Stimulated activated CD4-positive, alpha-beta T cell treated with anti-CD3 and anti-CD28 coated beads, Interleukin-2, amount 100 ng/mL, for 24 hours (primary cell): ENCODE measurements around the gene SLC35F3.
"Not testable (repeated sequence)": the region's sequence is repeated elsewhere in the genome, so short reads cannot be mapped to it uniquely, and the experiment has no call there.

ENCODE experiments used
- DNase-seq, 2 donors: peaks; one replicate each; pipeline ENCODE4 v3.0.0-alpha.2; 2020

SLC35F3 gene

DNA sequence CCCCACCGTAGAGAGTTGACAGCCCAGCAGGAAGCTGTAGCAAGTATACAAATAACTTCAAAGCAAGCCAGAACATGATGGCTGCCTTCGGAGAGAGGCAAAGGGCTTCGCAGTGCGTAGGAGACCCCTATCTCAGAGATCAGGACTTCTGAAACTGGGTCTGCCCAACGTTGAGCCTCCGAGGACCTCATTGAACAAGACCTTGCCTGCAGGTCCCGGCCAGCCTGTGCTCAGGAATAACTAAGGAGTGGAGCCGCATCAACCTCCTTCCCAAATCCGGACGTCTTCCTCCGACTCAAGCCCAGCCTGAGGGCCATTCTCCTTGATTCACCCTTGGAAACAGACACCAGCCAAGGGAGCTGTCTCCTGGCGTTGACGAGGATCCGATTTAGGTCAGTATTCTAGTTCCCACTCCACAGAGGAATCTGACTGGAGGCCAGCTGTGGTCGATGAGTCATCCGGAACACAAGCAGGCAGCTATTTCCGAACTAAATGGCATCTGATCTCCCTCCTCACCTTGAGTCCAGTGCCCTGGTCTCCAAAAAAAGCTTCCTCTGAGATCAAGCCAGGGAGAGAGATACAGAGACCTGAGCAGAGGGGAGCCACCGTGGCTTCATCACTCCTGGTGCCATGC lies 302.3 kb downstream of the SLC35F3 start:
- DNase-seq = no peak

DNA sequence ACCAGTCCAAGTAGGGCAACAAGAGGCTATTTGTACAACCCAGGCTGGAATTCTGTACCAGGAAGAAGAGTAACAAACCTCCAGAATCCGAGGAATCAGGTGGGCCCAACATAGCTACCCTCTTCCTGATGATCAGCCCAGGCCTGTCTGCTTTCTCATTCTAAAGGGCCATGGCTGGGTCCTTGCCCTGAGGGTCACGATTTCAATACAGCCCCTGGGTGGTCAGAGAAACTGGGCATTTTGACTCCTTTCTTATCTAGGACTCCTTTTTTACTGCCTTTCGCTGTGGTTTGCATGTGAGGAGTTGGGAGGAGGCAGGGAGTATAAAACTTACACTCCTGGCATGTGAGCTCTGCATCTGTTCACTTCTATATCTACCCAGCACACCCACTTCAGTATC lies 303.9 kb downstream of the SLC35F3 start:
- DNase-seq = no peak

DNA sequence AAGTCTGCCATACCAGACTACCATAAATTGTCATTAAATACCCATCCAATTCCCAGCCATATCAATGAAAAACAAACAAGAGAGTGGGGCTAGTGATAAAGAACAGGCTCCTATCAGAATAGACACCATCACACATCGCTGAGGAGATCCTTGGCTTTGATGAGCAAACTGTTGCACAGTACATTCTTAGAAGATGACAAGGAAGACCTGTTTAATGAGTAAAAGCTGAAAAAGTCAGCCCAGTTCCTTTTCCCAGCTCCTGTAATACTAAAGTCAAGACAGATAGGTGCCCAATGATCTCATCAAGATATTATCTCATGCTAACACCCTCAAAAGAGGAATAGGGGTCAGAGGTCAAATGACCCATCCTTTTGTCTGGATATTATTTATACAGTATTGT lies 304.3 kb downstream of the SLC35F3 start:
- DNase-seq = no peak

DNA sequence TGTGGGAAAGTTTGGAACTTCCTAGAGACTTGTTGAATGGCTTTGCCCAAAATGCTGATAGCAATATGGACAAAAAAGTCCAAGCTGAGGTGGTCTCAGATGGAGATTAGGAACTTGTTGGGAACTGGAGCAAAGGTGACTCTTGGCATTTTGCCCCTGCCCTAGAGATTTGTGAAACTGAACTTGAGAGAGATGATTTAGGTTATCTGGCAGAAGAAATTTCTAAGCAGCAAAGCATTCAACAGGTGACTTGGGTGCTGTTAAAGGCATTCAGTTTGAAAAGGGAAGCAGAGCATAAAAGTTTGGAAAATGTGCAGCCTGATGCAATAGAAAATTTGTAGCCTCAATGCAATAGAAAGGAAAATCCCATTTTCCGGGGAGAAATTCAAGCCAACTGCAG lies 306.0 kb downstream of the SLC35F3 start:
- not testable (repeated sequence) for DNase-seq

DNA sequence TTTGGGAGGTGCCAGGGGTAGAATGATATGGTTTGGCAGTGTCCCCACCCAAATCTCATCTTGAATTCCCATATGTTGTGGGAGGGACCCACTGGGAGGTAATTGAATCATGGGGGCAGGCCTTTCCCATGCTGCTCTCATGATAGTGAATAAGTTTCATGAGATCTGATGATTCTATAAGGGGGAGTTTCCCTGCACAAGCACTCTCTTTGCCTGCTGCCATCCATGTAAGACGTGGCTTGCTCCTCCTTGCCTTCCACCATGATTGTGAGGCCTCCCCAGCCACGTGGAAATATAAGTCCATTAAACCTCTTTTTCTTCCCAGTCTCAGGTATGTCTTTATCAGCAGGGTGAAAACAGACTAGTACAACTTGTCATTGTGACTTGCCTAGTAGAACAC lies 307.4 kb downstream of the SLC35F3 start:
- DNase-seq = not testable (repeated sequence)

DNA sequence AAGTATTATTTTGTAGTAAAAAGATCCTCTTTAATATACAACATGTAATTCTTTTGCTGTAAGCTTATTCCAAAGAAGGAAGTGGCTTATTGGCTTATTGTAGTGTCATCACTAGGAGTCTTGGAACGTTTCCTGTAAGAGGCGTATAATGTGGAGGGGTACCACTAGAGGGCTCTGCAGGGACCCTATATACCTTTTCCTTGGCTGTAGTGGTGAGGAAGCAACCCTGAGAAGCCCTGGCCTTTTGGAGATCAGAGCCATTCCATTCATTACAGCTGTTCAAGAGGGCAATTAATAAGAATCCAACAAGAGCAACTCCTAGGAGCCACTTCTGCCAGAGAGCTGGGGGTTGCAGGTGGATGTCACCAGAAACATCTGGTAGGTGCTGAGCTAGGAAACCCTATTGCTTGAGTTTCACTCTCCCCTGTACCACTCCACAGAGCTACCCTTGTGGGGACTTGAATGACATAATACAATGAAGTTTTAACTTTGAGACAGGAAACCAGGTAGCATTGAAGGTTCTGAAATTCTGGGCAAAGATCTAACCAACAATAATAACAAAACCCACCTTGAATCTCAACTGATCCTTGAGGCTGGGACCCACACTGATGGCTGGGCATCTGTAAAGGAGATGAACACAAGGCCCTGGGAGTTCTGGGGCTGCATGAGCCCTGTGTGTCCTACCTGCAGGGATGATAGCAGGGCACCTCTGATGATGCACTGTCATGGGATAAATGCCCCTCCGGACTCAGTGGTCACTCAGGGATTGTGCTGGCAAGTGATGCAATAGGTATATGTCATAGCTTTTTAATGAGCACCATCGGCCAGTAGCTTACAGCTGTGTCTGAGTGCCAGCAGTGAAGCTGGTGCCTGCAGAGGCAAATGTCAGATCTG lies 308.5 kb downstream of the SLC35F3 start:
- peak; percentile 26 to 41 for DNase-seq

DNA sequence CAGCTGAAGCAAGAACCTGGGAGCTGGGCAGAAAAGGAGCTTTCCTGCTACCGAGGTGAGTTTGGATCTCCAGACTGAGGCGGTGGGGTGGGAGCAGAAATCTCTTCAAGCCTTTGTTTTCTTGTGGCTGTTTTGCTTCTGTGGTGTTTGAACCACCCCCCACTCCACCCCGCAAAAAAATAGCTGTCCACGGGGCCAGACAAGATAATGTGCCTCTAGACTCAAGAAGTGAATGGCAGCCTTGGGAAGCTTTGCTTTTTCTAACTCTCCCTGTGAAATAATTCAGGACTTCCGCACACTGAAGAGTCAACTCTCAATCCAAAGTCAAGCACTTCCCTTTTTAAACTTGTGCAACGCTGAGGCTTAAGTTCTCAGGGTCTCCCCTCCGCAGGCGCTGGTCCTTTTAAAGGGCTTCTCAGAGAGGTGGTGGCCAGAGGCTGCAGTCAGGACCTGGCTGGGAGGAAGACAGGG lies 309.2 kb downstream of the SLC35F3 start:
- no peak for DNase-seq

DNA sequence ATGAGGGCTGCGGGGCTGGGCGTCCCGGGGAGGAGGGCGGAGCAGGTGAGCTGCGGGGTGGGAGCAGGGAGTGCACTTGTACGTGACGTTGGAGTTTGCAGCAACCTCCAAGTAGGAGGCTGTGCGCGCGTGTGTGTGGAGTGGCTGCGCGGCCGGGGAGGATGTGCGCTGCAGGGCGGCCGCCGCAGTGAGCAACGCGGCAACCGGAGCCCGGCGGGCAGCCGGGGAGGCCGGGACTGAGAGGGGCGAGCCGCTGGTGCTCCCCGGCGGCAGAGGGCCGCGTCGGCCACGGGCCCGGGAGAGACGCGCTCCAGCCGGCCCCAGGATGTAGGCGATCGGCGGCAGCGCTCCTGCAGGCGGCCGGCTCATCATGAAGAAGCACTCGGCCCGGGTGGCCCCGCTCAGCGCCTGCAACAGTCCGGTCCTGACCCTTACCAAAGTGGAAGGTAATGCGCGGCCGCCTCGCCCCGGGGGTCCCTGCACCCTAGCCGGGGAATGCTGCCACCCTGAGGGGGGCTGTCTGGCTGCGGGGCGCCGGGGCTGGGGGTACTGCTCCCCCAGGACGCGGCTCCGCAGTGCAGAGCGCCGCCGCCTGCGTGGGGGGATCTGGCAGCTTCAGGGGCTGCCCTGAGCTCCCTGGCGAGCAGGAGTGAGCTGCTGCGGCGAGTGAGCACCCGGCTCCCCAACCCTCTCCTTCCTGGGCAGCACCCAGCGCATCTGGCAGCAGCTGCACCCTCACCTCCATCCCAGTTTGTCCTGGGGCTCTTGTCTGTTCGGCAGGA lies 309.8 kb downstream of the SLC35F3 start:
- peak; percentile 50 to 53 for DNase-seq

DNA sequence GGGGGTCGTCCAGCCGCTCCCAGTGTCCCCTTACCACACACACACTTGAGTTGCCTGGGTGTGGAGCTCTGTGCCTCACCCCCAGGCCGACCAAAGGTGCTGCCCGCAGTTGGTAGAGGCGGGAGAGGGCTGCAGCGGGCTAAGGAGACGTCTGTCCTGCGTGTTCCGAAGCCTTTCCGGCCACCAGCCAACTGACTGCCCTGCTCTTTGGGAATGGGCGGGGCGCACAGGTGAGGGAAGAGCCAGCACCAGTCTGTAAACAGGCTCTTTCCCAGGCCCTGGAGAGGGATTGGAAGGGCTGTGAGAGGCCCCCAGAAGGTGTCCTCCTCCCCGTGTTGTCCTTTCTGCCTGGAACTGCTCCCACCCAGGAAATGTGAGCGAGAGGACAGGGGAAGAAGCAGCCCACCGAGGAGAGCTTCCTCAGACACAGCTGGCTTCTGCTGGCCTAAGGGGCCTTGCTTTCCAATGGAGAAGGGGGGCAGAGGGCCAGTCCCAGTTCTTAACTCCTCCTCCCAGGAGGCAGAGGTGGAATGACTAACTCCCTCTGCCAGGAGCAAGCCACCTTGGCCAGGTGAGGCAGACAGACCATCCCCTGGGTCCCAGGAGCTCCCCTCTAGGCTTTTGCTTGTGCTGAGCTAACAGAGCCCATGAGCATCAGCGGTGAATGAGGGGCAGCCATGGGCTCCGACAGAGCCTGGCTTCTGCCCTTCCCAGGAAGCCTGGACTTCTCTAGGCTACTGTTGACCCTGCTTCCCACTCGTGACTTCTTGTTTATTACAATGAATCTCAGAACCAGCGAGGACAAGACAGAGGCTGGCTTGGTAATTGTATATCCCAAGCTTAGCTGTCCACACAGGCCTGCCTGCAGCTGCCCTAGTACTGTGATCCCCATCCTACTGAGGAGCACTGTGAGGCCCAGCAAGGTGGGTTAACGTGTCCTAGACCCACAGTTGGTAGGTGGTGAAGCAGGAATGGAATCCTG lies 310.7 kb downstream of the SLC35F3 start:
- DNase-seq = peak in 1 of 2 donors; percentile 18

DNA sequence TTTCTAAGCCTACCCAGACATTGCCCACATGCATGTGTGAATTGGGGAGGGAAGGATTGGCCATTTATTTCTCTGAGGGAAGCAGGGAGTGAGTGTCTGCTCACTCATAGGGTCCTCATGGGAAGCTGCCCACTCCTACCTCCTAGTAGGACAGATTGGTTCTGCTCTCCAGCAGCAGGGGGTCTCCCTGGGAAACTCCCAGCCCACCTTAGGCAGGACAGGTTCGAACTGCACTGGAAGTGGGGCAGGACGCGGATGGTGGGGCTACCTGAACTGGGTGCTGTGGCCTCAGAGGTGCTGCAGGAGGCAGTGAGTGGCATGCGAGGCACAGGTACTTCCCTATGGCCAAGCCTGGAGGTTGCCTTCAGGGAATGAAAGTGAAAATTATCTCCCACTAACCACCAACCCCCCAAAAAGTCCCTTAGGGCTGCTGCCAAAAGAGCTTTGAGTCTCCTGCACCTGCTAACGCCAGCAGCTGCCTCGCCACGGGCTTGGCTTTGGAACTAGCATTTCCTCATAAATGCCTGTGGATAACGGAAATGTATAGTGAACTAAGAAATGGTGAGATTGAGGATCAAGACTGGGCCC lies 311.7 kb downstream of the SLC35F3 start:
- DNase-seq = no peak

DNA sequence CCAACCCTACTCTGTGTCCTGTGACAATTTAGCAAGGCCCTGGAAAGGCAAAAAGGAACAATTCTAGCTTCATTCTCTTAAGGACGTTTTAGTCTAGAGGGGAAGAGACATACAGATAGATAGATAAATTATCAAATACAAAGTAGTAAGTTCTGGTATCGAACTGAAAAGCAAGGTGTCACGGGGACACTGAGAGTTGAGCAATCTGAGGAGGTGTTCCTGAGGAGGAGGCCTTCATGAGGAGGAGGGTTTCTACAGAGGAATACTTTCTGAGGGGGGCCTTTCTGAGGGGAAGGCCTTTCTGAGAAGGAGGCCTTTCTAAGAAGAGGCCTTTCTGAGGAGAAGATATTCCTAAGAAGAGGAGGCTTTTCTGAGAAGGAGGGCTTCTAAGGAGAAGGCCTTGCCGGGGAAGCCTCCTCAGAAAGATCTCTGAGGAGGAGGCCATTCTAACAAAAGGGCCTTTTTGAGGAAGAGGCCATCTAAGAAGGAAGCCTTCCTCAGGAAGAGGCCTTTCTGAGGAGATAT lies 312.9 kb downstream of the SLC35F3 start:
- no peak for DNase-seq

DNA sequence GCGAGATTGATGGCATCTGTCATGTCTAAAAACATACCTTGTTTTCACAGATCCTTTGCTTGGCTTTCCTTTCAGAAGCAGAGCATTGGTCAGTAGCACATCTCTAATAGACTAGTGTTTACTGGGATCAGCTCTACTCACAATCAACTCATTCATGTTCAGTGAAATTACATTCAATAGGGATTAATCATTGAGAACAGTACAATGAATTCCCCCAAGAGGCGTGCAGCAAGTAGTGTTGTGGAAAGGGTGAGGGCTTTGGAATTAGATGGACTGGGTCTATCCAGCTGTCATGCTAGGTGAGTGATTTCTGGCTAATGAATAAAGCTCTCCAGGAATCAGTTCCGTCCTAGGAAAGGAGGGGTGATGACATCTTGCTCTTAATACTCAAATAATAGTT lies 313.6 kb downstream of the SLC35F3 start:
- no peak for DNase-seq

DNA sequence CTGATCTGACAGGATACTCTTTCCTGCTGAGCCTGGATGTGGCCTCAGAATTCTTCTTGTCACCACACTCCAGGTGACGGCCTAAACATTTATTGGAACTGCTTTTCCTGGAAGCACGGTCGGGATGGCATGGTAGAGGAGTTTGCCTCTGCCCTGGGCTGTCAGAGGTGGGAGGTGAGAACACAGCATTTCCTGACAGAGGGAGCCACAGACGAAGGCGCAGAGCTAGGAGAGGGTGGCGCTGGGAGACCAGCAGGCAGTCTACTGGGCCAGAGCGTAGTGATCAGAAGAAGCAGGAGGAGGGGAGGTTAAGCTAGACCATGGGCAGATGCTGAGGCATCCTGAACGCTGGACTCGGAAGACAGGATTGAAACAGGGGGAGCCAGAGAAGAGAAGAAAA lies 315.2 kb downstream of the SLC35F3 start:
- no peak for DNase-seq

DNA sequence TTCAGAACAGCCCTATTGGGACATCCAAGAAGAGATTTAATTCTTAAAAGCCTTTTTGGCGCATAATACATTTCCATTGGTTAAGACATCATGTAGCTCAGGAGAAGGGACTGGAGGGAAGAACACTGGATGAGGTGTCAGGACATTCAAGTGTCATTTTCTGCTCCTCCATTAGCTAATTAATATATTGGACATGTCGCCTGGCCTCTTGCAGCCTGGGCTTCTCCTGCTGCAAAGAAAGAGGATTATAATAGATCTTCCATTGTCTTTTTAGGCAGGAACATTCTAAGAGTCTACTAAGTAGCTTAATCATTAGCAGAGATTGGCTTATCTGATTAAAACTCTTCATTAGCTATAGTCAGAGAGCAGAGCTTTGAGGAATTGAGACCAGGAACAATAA lies 317.1 kb downstream of the SLC35F3 start:
- no peak for DNase-seq

DNA sequence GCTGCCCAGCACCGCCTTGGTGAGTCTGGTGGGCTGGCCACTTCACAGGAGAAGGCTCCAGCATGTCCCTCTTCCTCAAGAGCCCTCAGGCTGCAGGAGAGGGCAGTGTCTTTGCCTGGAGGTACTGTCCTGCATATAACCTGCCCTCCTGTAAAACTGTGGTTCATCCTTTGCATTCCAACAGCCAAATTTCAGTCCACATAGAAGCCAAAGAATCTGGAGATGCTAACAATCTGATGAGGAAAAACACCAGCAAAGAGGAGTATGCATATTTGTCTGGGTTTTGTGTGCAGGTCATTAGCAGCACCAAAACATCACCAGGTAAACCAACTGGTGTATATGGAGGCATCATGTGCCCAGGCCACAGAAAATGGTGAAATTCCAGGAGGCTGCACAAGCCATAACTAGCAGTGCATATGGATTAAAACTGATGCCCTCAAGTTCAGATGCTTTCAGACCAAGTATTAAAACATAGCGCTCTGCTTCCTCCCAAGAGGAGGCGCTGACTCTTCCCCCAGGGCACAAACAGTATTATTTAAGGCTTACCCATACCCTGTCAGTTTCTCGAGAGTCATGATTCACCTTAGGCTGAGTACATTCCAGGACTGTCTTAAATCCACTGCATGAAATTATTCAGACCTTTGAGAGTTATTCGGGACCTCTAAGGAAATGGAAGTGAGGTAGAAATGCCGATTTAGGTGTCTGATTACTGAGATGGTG lies 318.2 kb downstream of the SLC35F3 start:
- no peak for DNase-seq

DNA sequence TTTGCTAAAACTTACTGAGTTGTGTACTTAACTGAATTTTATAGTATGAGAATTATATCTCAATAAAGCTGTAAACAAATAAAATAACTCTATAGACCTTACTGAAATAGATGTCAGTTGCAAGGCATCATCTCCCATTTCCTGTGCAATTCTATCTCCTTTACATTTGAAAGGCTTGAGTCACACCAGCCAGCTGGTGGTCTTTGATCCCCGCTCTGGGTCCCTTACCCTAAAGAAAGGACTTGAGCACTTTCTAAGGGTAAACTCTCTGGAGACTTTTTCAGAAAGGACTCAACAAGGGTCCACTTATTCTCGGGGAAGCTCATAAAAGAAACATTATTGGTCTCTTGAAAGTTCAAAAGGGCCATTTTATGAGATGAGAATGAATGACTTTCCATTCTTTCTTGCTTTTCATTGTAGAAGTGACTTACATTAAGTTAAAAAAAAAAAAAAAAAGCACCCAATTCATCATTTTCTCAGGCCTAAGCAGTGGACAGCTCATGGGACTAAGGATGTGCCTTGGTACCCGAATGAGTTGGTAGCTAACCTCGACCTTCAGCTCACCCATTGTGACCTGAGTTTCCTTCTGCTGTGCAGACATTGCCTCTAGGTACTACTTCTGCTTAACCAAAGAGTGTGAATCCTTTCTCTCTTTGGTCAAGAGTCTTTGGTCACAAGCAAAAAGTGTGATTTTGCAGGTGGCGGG lies 321.8 kb downstream of the SLC35F3 start:
- DNase-seq = no peak

DNA sequence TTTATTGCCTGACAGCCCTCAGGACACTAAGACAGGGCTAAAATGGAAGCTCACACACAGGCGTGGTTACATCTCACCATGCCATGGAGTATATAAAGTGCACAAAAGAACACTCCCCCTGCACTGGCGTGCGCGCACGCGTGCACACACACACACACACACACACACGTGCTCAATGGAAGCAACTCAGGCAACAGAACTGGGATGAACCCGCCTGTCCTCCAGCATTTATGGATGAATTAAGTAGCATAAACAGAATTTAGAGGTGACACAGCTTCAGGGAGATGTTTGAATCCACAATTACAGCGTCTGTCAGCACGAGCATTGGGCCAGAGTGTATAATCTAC lies 322.3 kb downstream of the SLC35F3 start:
- no peak for DNase-seq

DNA sequence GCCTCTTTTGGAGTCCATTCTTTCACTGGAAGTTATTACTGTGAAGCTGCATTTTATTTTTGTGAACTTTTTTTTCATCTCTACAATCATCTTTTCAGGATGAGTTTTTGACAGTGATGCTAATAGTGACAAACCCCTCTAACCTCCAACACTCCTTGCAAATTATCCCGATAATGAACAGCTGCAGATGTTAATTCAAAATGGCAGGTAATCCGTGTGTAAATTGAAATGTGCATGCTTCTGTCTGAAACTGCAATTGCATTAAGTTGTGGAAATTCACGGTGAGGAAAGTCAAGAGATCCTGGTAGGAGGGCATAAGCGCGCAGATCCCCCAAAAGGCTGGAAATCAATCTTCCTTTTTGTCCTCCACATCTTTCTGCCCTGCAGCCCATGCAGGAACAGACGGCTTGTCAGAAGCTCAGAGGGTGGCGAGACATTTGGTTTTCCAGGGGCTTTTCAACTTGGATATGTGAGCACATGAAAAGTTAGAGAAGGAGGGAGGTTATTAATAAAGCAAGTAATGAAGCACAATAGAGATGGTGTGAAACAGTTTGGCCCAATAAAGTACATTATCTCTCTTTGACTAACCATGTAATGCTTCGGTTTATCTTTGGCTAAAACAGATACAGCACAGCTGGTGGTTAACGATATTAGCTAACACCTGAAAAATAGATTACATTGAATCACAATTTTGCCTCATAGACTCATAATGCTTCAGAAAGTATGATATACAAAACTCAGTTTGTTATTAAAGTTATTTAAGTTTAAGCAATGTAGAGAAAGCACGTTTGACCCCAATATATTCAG lies 325.3 kb downstream of the SLC35F3 start:
- DNase-seq = no peak

DNA sequence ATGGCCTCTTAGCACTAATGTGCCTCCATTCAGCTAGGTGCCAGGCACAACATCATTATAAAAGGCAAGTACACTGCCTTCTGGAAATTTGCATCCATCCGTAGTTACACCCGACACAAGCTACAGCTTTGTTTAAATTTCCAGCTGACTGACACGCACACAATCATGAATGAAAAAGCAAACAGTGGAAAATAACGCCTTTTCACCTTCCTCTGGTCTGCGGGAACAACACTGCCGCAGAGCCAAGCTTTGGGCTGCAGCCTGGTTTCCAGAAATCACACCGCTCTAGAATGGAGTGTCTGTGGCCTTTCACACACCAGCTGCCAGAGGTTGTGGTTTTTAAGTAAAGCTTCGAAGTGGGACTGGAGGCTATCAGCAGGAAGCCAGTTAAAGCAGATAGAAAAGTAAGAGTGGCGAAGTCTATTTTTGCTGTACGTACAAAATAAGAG lies 326.0 kb downstream of the SLC35F3 start:
- no peak for DNase-seq
